ENCODE measurements around the gene FOCAD.

Gene FOCAD

GRCh38 chr9:20880271-20880670 lies 196.2 kb downstream of the FOCAD start:
- DNase-seq (ENCODE audit: low spot score): no peak

DNA sequence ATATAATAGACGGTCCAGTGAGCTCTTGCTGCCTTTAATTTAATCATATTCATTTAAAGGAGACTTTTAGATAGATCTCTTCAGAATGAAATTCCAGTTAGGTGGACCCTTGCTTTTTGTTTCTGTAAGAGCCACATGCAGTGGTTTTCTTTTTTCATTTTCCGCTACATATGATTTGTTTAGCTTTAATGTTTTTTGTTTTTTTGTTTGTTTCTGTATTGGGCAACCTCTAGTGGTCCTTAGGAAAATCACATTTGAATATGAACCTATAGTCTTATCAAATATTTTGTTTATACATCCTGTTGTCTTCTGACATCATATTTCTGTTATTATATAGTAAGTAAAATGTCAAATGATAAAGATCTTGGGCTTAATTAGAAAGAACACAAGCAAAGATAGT lies 196.6 kb downstream of the FOCAD start:
- no peak for DNase-seq (ENCODE audit: low spot score)

- DNase-seq (ENCODE audit: low spot score): peak; percentile 41
Observed at GRCh38 chr9:20884985-20885593, 201.0 kb downstream of the FOCAD start.

DNA sequence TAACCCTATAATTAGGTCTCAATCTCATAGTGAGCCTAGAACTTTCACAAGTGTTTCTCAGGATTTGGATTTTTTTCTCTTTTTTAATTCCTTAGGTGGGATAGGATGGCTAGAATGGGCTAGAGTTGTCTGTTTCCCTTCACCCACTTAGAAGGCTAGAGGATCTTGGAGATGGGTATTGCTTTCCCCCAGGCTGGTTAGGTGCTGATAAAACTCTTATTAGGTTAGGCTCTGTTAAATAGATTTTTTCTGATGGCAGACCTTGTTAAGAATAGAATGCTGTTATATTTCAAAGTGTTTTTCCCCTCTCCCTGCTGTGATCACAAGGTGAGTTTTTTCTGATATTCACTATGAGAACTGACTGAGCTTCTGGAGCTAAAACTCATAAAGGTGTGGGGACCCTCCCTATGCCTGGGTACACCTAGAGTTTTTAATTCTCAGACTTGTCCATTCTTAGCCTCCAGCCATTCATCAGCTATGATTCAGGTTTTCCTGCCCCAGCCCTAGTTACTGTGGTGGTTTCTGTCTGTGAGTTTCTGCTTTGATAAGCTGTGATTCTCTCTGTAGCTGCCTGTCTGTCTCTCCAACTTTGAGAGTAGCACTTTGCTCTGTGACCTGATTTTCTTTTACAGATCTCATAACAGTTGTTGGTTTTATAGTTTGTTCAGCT lies 215.0 kb downstream of the FOCAD start:
- DNase-seq (ENCODE audit: low spot score): peak; percentile 10

DNA sequence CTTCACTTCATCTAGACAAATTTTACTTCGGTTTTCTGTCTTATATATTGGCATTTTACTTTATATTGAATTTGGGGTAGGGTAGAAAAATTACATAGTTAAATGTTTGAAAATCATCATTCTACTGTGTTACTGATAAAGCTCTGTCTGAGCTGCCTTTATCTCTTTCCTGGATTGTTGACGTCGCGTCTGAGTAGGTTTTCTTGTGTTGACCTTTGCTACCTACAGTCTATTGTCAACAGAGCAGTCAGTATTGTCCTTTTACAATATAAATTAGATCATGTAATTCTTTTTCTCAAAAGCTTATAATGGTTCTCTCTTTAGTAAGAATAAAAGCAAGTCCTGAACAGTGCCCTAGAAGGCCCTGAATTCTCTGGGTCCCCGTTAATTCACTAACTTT lies 219.2 kb downstream of the FOCAD start:
- DNase-seq (ENCODE audit: low spot score): no peak

GRCh38 chr9:20904995-20905394 lies 220.9 kb downstream of the FOCAD start:
- DNase-seq (ENCODE audit: low spot score): no peak

- DNase-seq (ENCODE audit: low spot score): no peak
Observed at GRCh38 chr9:20906326-20906725, 222.3 kb downstream of the FOCAD start.

DNA sequence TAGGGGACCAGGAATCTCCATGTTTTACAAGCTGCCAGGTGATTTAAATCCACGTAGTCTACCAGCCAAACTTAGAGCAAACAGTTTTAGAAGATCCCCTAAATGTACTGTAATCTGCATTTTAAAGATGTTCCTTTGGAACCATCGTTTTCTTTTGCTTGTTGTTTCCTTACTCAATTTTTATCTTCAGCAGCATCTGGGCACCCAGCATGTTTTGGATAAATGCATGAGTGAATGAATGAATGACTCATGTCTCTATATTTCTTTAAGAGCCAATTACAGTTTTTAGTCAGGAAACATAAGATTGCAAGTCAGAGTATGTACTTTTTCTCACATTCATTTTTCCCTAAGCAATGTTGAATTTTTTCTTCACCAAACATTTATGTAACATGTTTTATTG lies 224.4 kb downstream of the FOCAD start:
- no peak for DNase-seq (ENCODE audit: low spot score)

DNA sequence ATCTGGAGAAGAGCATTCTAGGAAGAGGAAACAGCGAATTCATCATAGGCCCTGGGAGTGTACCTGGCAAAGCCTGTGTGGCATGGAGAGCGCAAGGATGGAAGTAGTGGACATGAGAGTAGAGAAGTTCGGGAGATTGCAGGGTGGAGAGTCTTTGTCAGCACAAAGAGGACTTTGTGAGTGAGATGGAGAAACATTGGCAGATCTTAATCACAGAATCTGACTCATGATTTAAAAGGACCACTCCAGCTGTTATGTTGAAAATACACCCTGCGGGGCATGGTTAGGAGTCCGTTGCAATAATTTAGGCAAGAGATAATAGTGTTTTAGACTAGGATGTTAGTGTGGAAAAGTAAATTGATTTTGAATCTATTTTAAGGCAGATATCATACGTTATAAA lies 230.5 kb downstream of the FOCAD start:
- DNase-seq (ENCODE audit: low spot score): no peak

DNA sequence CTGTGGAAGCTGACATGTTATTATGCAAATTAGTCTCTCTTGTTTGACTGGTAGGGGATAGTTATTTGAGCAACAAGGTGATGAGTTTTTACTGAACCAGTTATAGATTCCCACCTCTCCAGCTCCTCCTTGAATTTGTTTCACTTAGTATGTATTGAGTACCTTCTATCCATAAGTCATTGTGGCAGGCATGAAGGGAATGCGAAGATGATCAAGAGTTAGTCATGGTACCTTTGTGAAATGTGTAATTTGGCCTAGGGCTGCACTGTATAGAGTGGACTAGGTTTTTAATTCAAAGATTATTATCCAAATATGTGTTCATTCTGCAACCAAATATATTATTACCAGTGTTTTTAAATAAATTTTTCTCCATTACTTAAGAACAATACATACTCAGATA lies 237.3 kb downstream of the FOCAD start:
- DNase-seq (ENCODE audit: low spot score): no peak

DNA sequence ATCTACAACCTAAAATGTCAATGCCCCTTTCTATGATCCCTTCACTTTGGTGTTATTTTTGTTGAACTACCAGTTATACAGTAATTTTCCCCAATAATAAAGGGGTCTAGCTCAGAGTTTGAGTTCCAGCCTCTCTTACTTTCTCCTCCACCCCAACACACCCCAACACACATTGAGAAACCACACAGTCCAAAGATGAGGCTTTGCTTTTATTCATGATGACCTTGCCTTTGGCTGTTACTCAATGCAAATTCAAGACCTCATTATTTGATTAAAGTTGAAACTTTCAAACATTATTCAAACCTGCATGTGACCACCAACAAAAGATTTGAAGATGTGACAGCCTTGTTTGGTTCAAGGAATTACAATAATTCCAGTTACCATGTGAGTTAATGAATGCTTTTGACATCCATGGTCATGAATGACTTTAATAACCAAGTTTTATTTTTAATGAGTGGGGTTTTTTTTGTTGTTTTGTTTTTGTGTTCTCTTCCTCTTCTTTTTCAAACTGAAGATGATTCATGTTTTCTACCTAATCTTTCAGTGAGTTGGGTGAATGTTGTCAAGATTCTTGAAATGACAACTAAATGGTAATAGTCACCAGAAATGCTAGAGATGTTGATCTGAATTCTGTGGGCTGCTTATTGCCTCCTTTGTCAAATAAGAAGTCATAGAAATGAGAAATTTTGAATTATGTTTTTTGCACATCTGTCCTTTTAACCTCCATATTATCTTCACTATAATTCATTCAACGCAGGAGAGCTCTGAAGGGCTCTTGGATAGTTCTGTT lies 241.4 kb downstream of the FOCAD start:
- no peak for DNase-seq (ENCODE audit: low spot score)

- DNase-seq (ENCODE audit: low spot score): no peak
Observed at GRCh38 chr9:20929276-20929675, 245.2 kb downstream of the FOCAD start.

GRCh38 chr9:20930836-20931235 lies 246.8 kb downstream of the FOCAD start:
- DNase-seq (ENCODE audit: low spot score): no peak

- no peak for DNase-seq (ENCODE audit: low spot score)
Observed at GRCh38 chr9:20940447-20941173, 256.6 kb downstream of the FOCAD start.

GRCh38 chr9:20941174-20941690 lies 257.2 kb downstream of the FOCAD start:
- peak; percentile 76 for DNase-seq (ENCODE audit: low spot score)

- no peak for DNase-seq (ENCODE audit: low spot score)
Observed at GRCh38 chr9:20944507-20944906, 260.4 kb downstream of the FOCAD start.

GRCh38 chr9:20945269-20945668 lies 261.2 kb downstream of the FOCAD start:
- no peak for DNase-seq (ENCODE audit: low spot score)

DNA sequence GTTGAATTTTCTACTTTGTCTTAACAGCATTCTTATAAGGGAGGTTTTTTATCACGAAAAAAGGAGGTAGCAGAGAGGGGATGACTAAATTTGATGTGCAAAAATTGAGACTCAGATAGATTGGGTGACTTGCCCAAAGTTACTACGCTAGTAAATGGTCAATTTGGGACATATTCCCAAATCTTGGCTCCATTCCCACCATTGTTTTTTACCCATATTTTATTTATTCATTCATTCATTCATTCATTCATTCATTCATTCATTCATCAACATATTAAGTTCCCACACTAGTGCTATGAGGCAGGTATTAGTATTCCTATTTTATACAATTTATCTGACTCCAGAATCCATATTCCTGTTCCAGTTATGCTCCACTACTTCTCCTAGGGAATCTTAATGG lies 261.8 kb downstream of the FOCAD start:
- no peak for DNase-seq (ENCODE audit: low spot score)

DNA sequence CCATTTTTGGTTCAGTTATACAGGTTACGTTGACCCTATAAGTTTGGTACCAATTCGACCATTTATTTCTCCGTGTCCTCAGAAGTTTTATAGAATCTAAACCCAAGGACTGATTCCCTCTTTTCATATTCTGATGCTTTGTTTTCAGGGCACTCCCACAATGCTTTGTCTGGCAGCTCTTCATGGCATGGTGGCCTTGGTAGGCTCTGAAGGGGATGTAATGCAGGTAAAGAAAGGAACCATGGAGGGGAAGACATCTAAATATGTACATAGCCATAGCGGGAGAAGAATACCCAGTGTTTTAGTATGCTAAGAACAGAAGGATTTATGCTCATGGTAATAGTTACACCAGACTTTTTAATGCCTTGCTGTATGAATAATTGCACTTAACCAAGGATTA lies 264.6 kb downstream of the FOCAD start:
- DNase-seq (ENCODE audit: low spot score): no peak

DNA sequence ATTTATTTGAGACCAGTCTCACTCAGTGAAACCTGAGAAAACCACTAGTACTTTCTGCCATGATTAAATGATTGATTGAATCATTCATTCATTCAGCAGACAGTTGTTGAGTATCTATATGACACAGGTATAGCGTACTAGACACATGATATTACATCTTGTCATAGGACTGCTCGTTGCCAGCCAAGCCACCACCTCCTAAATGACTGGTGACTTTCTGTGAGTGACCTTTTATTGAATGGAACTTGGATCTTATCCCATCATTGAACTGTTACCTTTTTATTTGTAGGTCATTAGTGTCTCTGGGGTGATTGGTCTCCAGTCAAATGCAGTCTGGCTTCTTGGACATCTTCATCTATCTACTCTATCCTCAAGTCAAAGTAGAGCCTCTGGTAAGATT lies 266.6 kb downstream of the FOCAD start:
- no peak for DNase-seq (ENCODE audit: low spot score)

GRCh38 chr9:20962536-20963225 lies 278.6 kb downstream of the FOCAD start:
- DNase-seq (ENCODE audit: low spot score): no peak

DNA sequence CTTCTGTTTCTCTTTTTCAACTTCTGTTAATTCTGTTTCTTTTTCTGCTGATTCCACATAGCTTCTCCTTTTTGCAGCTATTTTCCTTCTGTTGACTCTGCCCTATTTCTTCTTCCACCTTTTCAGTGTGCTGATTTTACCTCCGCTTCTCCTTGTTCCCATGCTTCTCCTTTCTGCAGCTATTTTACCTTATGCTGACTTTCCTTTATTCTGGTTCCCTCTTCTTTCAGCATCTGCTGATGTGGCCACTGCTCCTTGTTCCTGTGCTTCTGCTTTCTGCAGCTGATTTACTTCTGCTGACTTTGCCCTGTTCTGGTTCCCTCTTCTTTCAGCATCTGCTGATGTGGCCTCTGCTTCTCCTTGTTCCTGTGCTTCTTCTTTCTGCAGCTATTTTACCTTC lies 288.6 kb downstream of the FOCAD start:
- no peak for DNase-seq (ENCODE audit: low spot score)
